Mesodermal cell (in vitro differentiated cells): ENCODE measurements around the gene NUP50.

ENCODE experiments used
- H3K27ac ChIP-seq: 2 replicates; pipeline ENCODE4 v1.7.0; 2013; ENCODE audit warnings: mild to moderate bottlenecking, low read depth, low read length, moderate library complexity; ENCODE audit not compliant: severe bottlenecking
- H3K36me3 ChIP-seq: 2 replicates; pipeline ENCODE4 v1.7.1; 2013; ENCODE audit warnings: mild to moderate bottlenecking, low read length, moderate library complexity; ENCODE audit not compliant: control insufficient read depth, insufficient read depth
- H3K4me1 ChIP-seq: one replicate; pipeline ENCODE4 v1.7.1; 2013; ENCODE audit warnings: mild to moderate bottlenecking, low read length; ENCODE audit not compliant: insufficient read depth, control insufficient read depth, poor library complexity, severe bottlenecking
- H3K4me3 ChIP-seq: 2 replicates; pipeline ENCODE4 v1.7.0; 2013; ENCODE audit warnings: low read length, control low read depth, mild to moderate bottlenecking; ENCODE audit not compliant: insufficient read depth, poor library complexity, severe bottlenecking; ENCODE audit errors: extremely low read depth
- H3K9me3 ChIP-seq: 2 replicates; pipeline ENCODE4 v1.7.1; 2013; ENCODE audit warnings: mild to moderate bottlenecking, low read length, moderate library complexity; ENCODE audit not compliant: control insufficient read depth
- WGBS, 2 experiments: methylation state at CpG; one replicate each; pipeline ENCODE4 v1.1.5; 2013; ENCODE audit warnings: missing lambda C conversion rate in 2 of 2; ENCODE audit not compliant: insufficient coverage in 2 of 2; 5-methylcytosine and 5-hydroxymethylcytosine counted together

NUP50 gene

DNA sequence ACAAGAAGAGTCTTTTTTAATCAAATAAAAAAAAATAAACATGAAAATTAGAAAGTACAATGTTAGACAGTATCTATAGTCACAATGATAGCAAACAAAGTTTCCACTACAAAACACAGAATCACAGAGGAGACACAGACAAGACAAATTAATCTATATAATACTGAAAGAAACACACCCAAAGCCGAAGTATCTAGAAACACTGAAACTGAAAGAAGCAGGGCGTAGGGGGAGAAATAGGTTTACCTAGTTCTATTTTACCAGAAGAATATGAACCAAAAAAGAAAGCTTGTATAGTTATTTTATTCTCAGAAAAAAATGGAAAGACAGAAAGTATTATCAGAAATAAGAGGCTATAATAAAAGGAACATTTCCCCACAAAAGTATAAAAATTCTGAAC, 27.1 kb upstream of the NUP50 start:
- Histone ChIP-seq H3K4me3 (no peak overlapping the region), H3K27ac (no peak overlapping the region), H3K9me3 (peaks cover 10% of the 10 kb centered on the region), H3K36me3 (peaks cover 32% of the 10 kb centered on the region), H3K4me1 (no peaks in the 10 kb centered on the region)
- no CpG with 5 or more reads among the region's 2 CpGs for WGBS, 2 experiments

DNA sequence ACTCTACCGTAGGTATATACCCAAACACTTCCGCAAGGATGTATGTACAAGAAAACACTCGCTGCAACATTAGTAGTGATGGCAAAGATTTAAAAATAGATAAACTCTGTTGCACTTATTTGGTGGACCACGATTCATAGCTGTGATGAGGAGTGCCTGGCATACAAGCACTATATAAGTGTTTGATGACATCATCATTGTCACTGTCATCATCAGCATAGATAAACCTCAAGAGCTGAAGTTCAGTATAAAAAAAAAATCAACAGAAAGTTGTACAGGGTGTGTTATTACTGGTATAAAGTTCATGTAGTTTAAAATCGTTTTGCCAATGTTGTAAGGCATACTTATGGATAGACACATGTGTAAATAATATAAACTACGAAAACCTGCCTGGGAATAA, 24.0 kb upstream of the NUP50 start:
- peaks cover 9% of the 10 kb centered on the region for H3K36me3 ChIP-seq
- H3K9me3 ChIP-seq, result peaks cover 14% of the 10 kb centered on the region
- H3K4me3 ChIP-seq, result no peak overlapping the region
- WGBS, 2 experiments, result 94 to 96% methylated on average over 5 to 6 of the region's 6 CpGs
- H3K27ac ChIP-seq, result no peak overlapping the region
- no peaks in the 10 kb centered on the region for H3K4me1 ChIP-seq

DNA sequence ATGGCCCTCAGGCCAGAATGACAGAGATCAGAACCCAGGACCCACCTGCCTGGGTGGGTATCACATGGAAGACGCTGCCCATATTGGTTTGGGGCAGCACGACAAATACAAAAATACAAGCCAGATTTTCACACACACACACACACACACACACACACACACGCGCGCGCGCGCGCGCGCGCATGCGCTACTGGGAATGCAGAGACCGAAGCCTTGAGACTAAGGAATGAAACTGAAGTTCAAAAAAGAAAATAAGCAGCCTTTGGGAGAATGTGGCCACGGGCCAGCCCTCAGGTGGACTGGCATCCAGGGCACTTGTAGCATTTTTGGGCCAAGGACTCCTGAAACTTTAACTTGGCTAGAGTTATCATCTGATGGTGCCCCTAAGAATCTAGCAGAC, 21.3 kb upstream of the NUP50 start:
- Histone ChIP-seq H3K4me3 (no peak overlapping the region), H3K36me3 (peaks cover 3% of the 10 kb centered on the region), H3K4me1 (no peaks in the 10 kb centered on the region), H3K9me3 (peaks cover 9% of the 10 kb centered on the region), H3K27ac (no peak overlapping the region)
- 72 to 73% methylated on average over 3 to 11 of the region's 15 CpGs for WGBS, 2 experiments

DNA sequence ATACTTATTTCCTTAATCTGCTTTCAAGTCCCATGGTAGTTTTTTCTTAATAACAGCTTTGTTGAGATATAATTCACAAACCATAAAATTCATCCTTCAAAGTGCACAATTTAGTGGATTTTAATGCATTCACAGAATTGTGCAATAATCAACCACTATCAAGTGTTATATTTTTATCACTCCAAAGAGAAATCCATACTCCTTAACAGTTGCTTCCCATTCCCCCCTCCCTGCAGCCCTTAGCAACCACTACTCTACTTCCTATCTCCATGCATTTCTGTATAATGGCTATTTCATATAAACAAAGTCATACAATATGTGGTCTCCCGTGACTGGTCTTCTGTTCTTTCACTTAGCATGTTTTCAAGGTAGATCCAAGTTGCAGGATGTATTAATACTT, 18.8 kb upstream of the NUP50 start:
- H3K27ac ChIP-seq, result no peak overlapping the region
- no CpG with 5 or more reads among the region's 1 CpG for WGBS, 2 experiments
- H3K4me1 ChIP-seq, result no peaks in the 10 kb centered on the region
- H3K4me3 ChIP-seq, result no peak overlapping the region
- H3K36me3 ChIP-seq, result peaks cover 7% of the 10 kb centered on the region
- H3K9me3 ChIP-seq, result peaks cover 9% of the 10 kb centered on the region

DNA sequence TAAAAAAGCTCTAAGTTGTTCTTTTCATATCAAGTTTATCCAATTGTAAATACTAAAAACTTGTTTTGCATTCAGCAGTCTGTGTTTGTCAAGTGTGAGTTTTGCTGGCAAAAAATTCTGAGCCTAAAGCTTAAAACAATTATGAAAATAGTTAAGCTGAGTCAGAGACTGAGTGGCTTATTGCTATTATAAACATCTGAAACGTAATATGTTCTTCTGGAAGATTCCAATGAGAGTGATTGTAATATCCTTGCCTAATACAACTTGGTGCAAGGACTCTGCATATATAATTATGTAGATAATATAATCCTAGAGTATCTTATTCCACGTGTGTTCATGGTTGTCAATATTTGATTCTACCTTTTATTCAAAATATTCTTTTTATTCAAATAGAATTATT, 14.1 kb upstream of the NUP50 start:
- WGBS, 2 experiments, result no CpG with 5 or more reads among the region's 2 CpGs
- Histone ChIP-seq H3K27ac (no peak overlapping the region), H3K4me1 (peaks cover 8% of the 10 kb centered on the region), H3K9me3 (peaks cover under 1% of the 10 kb centered on the region), H3K36me3 (peaks cover 38% of the 10 kb centered on the region), H3K4me3 (no peak overlapping the region)

DNA sequence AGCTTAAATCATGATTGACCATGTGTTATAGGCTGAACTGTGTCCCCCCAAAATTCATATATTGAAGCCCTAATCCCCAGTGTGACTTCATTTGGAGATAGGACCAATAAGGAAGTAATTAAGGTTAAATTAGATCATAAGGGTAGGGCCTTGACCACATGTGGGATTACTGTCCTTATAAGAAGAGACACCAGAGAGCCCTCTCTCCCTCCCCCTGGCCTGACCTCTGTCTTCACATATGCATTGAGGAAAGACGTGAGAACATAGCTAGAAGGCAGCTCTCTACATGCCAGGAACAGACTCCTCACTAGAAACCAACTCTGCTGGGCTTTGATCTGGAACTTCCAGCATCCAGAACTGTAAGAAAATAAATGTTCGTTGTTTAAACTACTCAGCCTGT, 13.6 kb upstream of the NUP50 start:
- Histone ChIP-seq H3K9me3 (no peaks in the 10 kb centered on the region), H3K36me3 (peaks cover 38% of the 10 kb centered on the region), H3K4me3 (no peak overlapping the region), H3K4me1 (peaks cover 12% of the 10 kb centered on the region), H3K27ac (no peak overlapping the region)
- no CpG with 5 or more reads among the region's 2 CpGs for WGBS, 2 experiments

DNA sequence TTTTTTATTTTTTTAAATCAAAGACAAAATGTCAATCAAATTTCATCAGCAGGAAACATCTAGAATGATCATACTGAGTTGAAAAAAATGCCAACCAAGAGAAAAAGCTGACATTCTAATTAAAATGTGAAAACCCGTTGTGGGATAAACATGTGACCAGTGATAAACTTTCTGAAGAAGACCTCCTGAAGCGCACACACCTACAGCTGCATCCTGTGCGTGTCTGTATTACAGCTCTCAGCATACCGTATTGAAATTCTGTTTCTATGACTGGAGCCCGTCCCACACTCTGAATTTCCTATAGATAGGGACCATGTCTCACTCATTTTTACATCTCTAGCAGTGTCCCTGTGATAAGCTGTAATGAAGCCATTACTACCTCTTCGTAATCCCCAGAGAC, 12.2 kb upstream of the NUP50 start:
- Histone ChIP-seq H3K9me3 (no peaks in the 10 kb centered on the region), H3K27ac (no peak overlapping the region), H3K4me3 (no peak overlapping the region), H3K36me3 (peaks cover 40% of the 10 kb centered on the region), H3K4me1 (peaks cover 23% of the 10 kb centered on the region)
- WGBS, 2 experiments, result 90 to 100% methylated on average over 5 of the region's 6 CpGs

DNA sequence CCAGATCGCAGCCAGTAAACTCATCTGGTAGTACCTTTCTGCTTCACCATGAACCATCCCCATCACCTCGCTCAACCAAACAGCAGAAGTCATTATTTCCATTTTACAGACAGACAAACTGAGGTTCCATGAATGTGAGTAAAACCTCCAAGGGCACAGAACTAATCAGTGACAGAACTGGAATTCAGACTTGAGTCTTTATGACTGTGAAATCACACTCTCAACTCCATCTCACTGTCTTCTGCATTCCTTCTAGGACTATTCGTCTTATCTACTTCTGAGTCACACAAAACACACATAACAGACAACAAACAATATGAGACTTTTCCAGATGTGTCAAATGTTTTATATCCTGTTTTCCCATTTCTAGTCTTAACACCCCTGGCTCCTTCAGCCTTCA, 9.3 kb upstream of the NUP50 start:
- 91 to 93% methylated on average over 3 of the region's 3 CpGs for WGBS, 2 experiments
- no peak overlapping the region for H3K4me3 ChIP-seq
- no peaks in the 10 kb centered on the region for H3K9me3 ChIP-seq
- peaks cover 55% of the 10 kb centered on the region for H3K36me3 ChIP-seq
- H3K27ac ChIP-seq, result peak overlapping the region; percentile 86
- peaks cover 42% of the 10 kb centered on the region for H3K4me1 ChIP-seq

DNA sequence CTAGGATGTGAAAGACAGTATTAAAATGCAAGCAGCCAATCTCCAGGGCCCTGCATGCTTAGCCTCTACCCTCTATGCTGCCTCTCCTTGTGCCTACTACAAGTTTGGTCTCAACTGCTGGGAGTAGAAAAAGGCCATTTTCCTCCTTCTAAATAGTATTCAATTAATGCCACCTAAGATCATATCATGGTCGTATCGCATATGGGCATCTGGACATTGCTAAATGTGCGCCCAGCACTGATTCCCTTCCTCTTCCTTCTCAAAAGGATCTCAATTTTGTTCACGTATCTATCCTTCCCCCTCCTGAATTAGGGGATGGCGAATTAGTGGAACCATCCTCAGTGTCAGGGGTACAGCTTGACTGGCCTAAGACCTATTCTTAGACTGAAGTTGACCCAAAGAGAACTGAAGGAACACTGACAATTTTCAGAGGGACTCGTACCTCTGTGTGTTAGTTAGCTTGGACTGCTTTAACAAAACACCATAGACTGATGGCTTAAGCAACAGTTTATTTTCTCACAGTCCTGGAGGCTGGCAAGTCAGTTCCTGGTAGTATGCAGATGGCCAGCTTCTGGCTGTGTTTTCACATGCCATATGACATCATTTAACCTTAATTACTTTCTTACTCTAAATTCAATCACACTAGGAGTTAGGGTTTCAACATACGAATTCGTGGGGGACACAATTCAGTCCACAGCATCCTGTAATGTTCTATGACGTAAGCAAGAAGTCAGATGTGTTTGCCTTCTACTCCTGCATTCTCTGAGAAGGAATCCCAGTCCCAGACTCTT, 8.5 kb upstream of the NUP50 start:
- no peak overlapping the region for H3K4me3 ChIP-seq
- no peaks in the 10 kb centered on the region for H3K9me3 ChIP-seq
- WGBS, 2 experiments, result 81 to 84% methylated on average over 4 to 6 of the region's 9 CpGs

DNA sequence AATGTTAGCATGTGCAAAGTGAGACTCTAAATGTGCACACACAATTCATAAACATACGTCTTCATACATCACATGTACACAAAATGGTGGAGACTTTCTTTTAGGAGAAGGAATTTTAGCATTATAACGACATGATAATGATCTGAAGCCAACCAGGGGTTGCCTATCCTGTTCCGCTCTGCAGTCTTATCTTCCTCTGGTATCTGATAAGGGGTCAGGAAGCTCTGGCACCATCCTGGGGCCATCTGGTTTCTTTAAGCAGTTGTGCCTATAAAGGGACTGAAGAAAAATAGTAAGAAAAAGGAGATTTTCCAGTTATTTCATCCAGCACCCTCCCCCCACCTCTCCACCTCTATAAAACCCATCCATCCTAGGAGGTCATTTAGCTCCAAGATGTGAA, 5.8 kb upstream of the NUP50 start:
- Histone ChIP-seq H3K4me3 (no peak overlapping the region), H3K9me3 (no peaks in the 10 kb centered on the region), H3K27ac (peak overlapping the region; percentile 26), H3K36me3 (peaks cover 32% of the 10 kb centered on the region), H3K4me1 (peaks cover 67% of the 10 kb centered on the region)
- WGBS, 2 experiments, result 83 to 93% methylated on average over 2 of the region's 3 CpGs

More for the DNA sequence above, 8.5 kb upstream of the NUP50 start:
- H3K36me3 ChIP-seq, result peaks cover 51% of the 10 kb centered on the region
- peaks cover 50% of the 10 kb centered on the region for H3K4me1 ChIP-seq
- peak overlapping the region; percentile 86 for H3K27ac ChIP-seq

DNA sequence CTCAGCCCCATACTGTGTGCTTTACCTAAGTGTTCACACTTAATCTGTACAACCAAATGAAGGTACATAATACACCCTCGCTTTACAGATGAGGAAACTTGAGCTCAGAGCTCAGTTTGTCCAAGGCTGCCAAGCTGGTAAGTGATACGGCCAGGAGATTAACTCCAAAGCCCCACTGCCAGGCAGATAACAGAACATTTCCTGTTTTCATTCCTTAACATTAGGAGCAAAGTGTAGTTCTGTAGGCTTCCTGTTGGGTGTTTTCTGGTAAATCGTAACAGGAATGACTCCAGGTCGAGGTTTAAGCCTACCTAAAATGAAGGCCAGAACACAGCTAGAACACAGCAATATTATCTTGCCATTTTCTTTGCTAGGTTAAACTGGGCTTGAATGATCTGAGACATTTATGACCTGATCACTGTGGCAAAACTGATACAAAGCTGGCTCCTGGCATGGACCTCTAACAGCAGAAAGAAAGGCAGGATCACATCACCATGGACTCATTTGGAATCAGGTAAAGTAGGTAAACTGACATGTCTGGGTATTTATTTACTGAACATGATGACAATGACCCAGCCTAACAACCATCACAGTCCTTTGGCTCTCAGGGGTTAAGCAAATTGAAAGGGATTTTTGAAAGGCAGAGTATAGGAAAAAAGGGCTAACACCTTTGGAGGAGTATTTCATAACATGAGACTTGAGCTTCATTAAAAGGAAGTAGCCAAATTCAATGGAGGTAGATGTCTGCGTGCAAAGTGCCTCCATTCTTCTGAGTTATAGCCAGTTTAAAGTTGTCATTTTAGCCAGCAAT, 3.9 kb upstream of the NUP50 start:
- peaks cover 57% of the 10 kb centered on the region for H3K4me1 ChIP-seq
- peak overlapping the region; percentile 77 for H3K27ac ChIP-seq
- no peaks in the 10 kb centered on the region for H3K9me3 ChIP-seq
- 67 to 71% methylated on average over 2 to 3 of the region's 5 CpGs for WGBS, 2 experiments
- H3K36me3 ChIP-seq, result peaks cover 22% of the 10 kb centered on the region
- no peak overlapping the region for H3K4me3 ChIP-seq
